DND-41 (cell line): Measurements from ENCODE around the gene ATP10A.

Experiments
- ATAC-seq: fragments of 200-7000 bp; cut with Tn5 transposase; 3 replicates; pipeline ENCODE4 v1.9.1; 2021; ENCODE audit warnings: low read depth; ENCODE audit not compliant: insufficient read depth
- DNase-seq: peaks from one replicate; pipeline ENCODE4 v3.0.0-alpha.2; 2020
- H2AFZ ChIP-seq: 2 replicates; pipeline ENCODE4 v1.6.0; 2012; ENCODE audit warnings: low read depth, low read length
- H3K27ac ChIP-seq: 2 replicates; pipeline ENCODE4 v1.5.1; 2012; ENCODE audit warnings: low read length, inconsistent platforms
- H3K27me3 ChIP-seq: fragments of 200-600 bp; sonication (generic); 2 replicates; pipeline ENCODE4 v1.6.0; 2012; ENCODE audit warnings: low read length, mild to moderate bottlenecking, inconsistent platforms; ENCODE audit not compliant: insufficient read depth, poor library complexity
- H3K36me3 ChIP-seq: 2 replicates; pipeline ENCODE4 v1.5.1; 2012; ENCODE audit warnings: low read length, inconsistent platforms; ENCODE audit not compliant: insufficient read depth
- H3K4me1 ChIP-seq: 2 replicates; pipeline ENCODE4 v1.5.1; 2012; ENCODE audit warnings: mild to moderate bottlenecking, low read length; ENCODE audit not compliant: insufficient read depth
- H3K4me2 ChIP-seq: 2 replicates; pipeline ENCODE4 v1.6.0; 2012; ENCODE audit warnings: mild to moderate bottlenecking, moderate library complexity, low read length, inconsistent platforms; ENCODE audit not compliant: insufficient read depth
- H3K4me3 ChIP-seq, 2 experiments: fragments of 200-600 bp in 1 of 2; shearing (Covaris generic) in 1 of 2; 2 replicates each; pipeline ENCODE4 v1.5.1; 2012 to 2016; ENCODE audit warnings: inconsistent platforms in 2 of 2, low read length in 2 of 2, mild to moderate bottlenecking in 2 of 2, low read depth in 1 of 2, moderate library complexity in 1 of 2
- H3K79me2 ChIP-seq: 2 replicates; pipeline ENCODE4 v1.6.0; 2012; ENCODE audit warnings: low read length, inconsistent platforms; ENCODE audit not compliant: insufficient read depth
- H3K9ac ChIP-seq: 2 replicates; pipeline ENCODE4 v1.6.0; 2012; ENCODE audit warnings: low read depth, mild to moderate bottlenecking, inconsistent platforms, low read length, moderate library complexity
- H3K9me3 ChIP-seq: 2 replicates; pipeline ENCODE4 v1.5.1; 2012; ENCODE audit warnings: low read length, moderate library complexity, mild to moderate bottlenecking, inconsistent platforms; ENCODE audit not compliant: insufficient read depth, severe bottlenecking
- H4K20me1 ChIP-seq: 2 replicates; pipeline ENCODE4 v1.6.0; 2012; ENCODE audit warnings: low read length; ENCODE audit not compliant: insufficient read depth
- EZH2 ChIP-seq: IDR thresholded peaks from 3 replicates; pipeline ENCODE4 v1.6.1; 2012; ENCODE audit warnings: borderline replicate concordance, low read depth, mild to moderate bottlenecking, moderate library complexity, low read length, inconsistent platforms; ENCODE audit not compliant: severe bottlenecking
- TF ChIP-seq, protein P1 (sequence below): IDR thresholded peaks from 2 replicates; pipeline ENCODE4 v1.5.1; 2012; ENCODE audit warnings: borderline replicate concordance, low read length, moderate library complexity, mild to moderate bottlenecking; ENCODE audit not compliant: poor library complexity, severe bottlenecking; ENCODE audit errors: extremely low read depth

The ATP10A gene

DNA sequence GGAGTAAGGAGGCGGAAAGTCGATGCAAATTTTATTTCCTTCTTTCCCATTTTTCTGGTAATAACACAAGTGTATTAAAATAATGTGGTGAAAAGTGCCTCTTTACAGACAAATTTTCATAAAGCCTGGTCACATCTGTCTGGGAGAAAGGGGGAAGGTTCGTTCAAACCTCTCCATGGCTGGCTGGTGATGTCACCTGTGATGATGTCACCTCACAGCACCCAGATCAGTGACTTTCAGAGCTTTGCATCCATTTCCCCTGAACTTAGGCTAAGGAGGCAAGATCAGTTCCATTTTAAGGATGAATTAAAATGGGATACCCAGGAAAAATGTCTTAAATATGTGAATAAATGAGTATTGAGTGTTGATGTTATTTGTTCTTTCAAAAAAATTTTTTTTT lies 34.1 kb downstream of the ATP10A start:
- no peak overlapping the region for H3K4me2 ChIP-seq
- DNase-seq = no peak
- no peaks in the 10 kb centered on the region for H4K20me1 ChIP-seq
- no peak overlapping the region for H2AFZ ChIP-seq
- H3K27ac ChIP-seq = no peak overlapping the region
- H3K9ac ChIP-seq = no peak overlapping the region
- ATAC-seq = no peak
- no peaks in the 10 kb centered on the region for H3K79me2 ChIP-seq
- TF ChIP-seq EZH2 = no peak
- TF ChIP-seq, protein P1, sequence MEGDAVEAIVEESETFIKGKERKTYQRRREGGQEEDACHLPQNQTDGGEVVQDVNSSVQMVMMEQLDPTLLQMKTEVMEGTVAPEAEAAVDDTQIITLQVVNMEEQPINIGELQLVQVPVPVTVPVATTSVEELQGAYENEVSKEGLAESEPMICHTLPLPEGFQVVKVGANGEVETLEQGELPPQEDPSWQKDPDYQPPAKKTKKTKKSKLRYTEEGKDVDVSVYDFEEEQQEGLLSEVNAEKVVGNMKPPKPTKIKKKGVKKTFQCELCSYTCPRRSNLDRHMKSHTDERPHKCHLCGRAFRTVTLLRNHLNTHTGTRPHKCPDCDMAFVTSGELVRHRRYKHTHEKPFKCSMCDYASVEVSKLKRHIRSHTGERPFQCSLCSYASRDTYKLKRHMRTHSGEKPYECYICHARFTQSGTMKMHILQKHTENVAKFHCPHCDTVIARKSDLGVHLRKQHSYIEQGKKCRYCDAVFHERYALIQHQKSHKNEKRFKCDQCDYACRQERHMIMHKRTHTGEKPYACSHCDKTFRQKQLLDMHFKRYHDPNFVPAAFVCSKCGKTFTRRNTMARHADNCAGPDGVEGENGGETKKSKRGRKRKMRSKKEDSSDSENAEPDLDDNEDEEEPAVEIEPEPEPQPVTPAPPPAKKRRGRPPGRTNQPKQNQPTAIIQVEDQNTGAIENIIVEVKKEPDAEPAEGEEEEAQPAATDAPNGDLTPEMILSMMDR = no peak
- no peaks in the 10 kb centered on the region for H3K27me3 ChIP-seq
- no peaks in the 10 kb centered on the region for H3K9me3 ChIP-seq
- H3K36me3 ChIP-seq = no peaks in the 10 kb centered on the region
- no peak overlapping the region for H3K4me3 ChIP-seq
- no peaks in the 10 kb centered on the region for H3K4me1 ChIP-seq

DNA sequence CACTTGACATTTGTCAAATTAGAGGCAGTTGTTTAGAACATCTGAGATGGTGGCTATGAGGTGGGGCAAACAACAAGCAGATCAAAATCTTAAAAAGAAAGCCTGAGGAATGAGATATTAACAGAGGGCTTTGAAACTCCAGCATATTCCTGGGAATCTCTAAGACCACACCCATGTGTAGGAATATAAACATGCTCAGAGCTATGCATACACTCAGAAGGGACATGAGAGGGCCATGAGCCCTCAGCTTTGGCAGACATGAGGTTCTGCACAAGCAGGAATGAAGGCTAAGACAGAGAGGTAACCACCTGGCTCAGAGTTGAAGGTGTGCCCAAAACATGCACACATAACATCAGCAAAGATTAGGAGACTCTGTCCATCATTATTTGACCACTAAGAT lies 37.9 kb downstream of the ATP10A start:
- no peak overlapping the region for H3K9ac ChIP-seq
- no peak overlapping the region for H3K4me3 ChIP-seq
- no peak overlapping the region for H2AFZ ChIP-seq
- H3K4me1 ChIP-seq = no peaks in the 10 kb centered on the region
- ATAC-seq (no peak), DNase-seq (no peak)
- no peaks in the 10 kb centered on the region for H3K9me3 ChIP-seq
- H3K27ac ChIP-seq = no peak overlapping the region
- no peaks in the 10 kb centered on the region for H3K36me3 ChIP-seq
- H3K27me3 ChIP-seq = no peaks in the 10 kb centered on the region
- no peaks in the 10 kb centered on the region for H4K20me1 ChIP-seq
- no peaks in the 10 kb centered on the region for H3K79me2 ChIP-seq
- TF ChIP-seq EZH2 = no peak
- TF ChIP-seq, protein P1 = no peak
- no peak overlapping the region for H3K4me2 ChIP-seq

DNA sequence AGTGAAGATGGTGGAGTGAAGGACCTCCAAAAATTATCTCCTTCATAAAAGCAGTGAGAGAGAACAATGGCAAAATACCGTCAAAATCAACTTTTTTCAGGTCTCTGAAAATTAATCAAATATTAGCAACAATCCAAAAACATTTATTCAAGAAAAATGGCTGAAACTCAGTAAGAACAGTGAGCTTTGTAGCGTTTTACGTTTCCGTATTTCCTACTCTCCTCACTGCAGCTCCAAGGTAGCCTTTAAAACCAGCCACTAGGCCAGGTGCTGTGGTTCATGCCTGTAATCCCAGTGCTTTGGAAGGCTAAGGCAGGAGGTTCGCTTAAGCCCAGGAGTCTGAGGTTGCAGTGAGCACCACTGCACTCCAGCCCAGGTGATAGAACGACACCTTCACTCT lies 38.5 kb downstream of the ATP10A start:
- Histone ChIP-seq H3K4me1 (no peaks in the 10 kb centered on the region), H3K4me2 (no peak overlapping the region), H3K9ac (no peak overlapping the region), H3K4me3 (no peak overlapping the region), H3K79me2 (no peaks in the 10 kb centered on the region), H4K20me1 (no peaks in the 10 kb centered on the region), H3K27ac (no peak overlapping the region), H3K9me3 (no peaks in the 10 kb centered on the region), H2AFZ (no peak overlapping the region), H3K36me3 (no peaks in the 10 kb centered on the region), H3K27me3 (no peaks in the 10 kb centered on the region)
- no peak for ATAC-seq
- DNase-seq = no peak
- TF ChIP-seq EZH2 = no peak
- TF ChIP-seq, protein P1 = no peak

DNA sequence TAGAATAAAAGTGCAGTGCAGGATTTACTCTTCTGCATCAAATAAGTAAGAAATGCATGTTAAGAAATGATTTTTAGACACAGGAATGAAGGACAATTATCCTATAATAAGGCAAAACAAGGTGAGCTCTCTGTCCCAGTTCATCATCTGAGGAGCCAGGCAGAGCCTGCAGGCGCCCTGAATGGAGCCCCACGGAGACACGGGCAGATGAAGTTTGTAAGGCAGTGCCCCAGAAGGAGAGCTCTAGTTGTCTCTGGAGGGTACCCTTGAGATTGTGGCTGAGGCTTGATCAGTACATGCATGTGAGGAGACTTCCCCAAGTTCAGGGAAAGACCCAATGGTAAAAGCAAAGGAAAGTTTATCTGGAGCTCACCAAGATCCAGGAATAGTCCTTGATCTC lies 50.3 kb downstream of the ATP10A start:
- TF ChIP-seq, protein P1 = no peak
- TF ChIP-seq EZH2 = no peak
- Histone ChIP-seq H3K79me2 (no peaks in the 10 kb centered on the region), H3K9ac (no peak overlapping the region), H3K4me2 (no peak overlapping the region), H3K36me3 (no peaks in the 10 kb centered on the region), H3K27me3 (no peaks in the 10 kb centered on the region), H3K27ac (no peak overlapping the region), H3K9me3 (no peaks in the 10 kb centered on the region), H2AFZ (no peak overlapping the region), H3K4me3 (no peak overlapping the region), H3K4me1 (no peaks in the 10 kb centered on the region), H4K20me1 (no peaks in the 10 kb centered on the region)
- no peak for ATAC-seq
- DNase-seq = no peak
